KBM-7 (cell line): ENCODE measurements around the gene MACO1.
"Not testable (repeated sequence)": the region's sequence is repeated elsewhere in the genome, so short reads cannot be mapped to it uniquely, and the experiment has no call there.

ENCODE experiments used
- DNase-seq: peaks from one replicate; pipeline ENCODE4 v3.0.0-alpha.2; 2015
- in situ Hi-C: fragments of 300-500 bp; cut with MboI; formaldehyde crosslinking; loops from 2 replicates; pipeline ENCODE4 v1.14.3; 2020; ENCODE audit warnings: low sequenced_read_pairs, low pct_unique_long_range_greater_than_20kb, mixed read lengths

The MACO1 gene

DNA sequence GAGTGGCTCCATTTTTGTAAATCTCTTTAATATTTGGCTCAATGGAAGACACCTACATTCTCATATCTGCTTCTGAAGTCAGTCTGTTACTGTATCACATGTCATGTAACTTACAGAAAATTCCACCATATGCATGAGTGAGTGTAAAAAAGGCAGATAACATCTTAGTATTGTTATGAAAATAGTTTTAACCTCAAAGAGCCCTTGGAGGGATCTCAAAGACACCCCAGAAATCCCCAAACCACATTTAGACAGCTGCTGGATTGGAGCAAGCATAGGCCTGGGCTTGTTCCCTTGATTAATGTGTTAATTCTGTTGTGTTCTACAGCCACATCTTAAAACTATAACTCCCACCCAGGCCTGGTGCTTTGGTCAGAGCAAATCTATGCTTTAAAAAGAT lies 16.9 kb downstream of the MACO1 start:
- DNase-seq, result no peak
- in situ Hi-C loops, result no loop called here

- in situ Hi-C loops, result no loop called here
- DNase-seq, result no peak
Observed at GRCh38 chr1:25450891-25451290, 20.2 kb downstream of the MACO1 start.

GRCh38 chr1:25451908-25452307 lies 21.2 kb downstream of the MACO1 start:
- DNase-seq, result peak; percentile 35
- in situ Hi-C loops, result no loop called here

- no peak for DNase-seq
- in situ Hi-C loops, result no loop called here
Observed at GRCh38 chr1:25456502-25456901, 25.8 kb downstream of the MACO1 start.

- in situ Hi-C loops, result no loop called here
- peak; percentile 28 for DNase-seq
Observed at GRCh38 chr1:25458541-25459298, 28.0 kb downstream of the MACO1 start.

GRCh38 chr1:25460020-25460419 lies 29.3 kb downstream of the MACO1 start:
- DNase-seq, result no peak
- in situ Hi-C loops, result no loop called here

GRCh38 chr1:25460816-25461215 lies 30.1 kb downstream of the MACO1 start:
- DNase-seq, in situ Hi-C loops: not testable (repeated sequence)

- DNase-seq, result peak; percentile 57
- in situ Hi-C loops, result no loop called here
Observed at GRCh38 chr1:25461849-25462248, 31.2 kb downstream of the MACO1 start.

GRCh38 chr1:25462732-25463131 lies 32.0 kb downstream of the MACO1 start:
- DNase-seq, result no peak
- in situ Hi-C loops, result no loop called here

DNA sequence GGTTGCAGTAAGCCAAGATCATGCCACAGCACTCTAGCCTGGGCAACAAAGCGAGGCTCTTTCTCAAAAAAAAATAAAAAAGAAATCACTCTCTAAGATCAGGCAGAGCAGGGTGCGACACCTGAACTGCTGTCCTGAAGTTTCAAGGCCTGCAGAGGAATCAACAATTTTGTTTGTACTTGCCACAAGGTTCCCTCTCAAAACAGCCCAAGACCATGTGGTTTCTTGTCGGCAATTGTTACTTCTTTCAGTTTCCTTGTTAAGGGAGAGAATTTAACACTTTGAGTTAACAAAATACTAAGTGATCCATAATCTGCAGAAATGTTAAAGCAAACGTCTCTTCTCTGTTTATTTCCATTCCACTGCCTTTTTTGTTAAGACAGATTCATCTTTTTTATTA lies 36.5 kb downstream of the MACO1 start:
- in situ Hi-C loops, result no loop called here
- DNase-seq, result no peak

- DNase-seq, result no peak
- in situ Hi-C loops, result no loop called here
Observed at GRCh38 chr1:25467616-25468015, 36.9 kb downstream of the MACO1 start.

GRCh38 chr1:25468033-25468432 lies 37.3 kb downstream of the MACO1 start:
- no peak for DNase-seq
- in situ Hi-C loops, result no loop called here

DNA sequence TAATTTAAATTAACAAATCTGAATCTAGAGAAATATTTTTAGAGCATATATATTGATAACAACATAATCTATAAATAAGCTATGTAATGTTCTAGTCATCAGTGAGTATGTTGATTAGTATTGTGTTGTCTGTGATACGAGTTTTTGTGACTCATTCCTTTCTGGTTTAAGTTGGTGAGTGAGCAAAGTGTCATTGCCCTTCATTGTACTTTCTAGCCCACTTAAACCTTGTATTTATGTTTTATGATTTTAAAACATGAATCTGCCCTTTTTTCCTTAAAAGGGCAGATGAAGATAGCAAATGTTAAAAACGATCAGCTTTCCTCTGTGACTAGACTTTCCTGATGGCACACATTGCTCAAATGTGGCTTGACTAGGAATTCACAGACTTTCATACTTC lies 38.5 kb downstream of the MACO1 start:
- in situ Hi-C loops, result no loop called here
- DNase-seq, result no peak

DNA sequence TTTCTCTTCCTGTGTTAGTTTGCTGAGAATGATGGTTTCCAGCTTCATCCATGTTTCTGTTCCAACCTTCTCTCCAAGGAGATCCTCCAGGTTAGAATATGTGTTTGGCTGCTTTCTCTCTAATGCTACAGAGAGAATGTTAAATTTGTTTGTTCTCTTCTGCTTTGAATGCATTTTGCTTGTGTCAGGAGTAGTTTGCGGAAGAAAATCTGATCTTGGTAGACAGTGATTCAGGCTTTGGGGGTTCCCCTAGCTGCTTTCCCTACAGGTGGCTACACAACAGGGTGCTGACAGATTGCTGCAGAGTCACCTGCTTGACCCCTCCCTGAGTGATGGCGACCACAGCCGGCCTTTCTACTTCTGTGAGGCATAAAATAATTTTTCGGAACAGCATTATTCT lies 41.8 kb downstream of the MACO1 start:
- in situ Hi-C loops, result no loop called here
- DNase-seq, result no peak

GRCh38 chr1:25473653-25474225 lies 43.0 kb downstream of the MACO1 start:
- DNase-seq, result no peak
- in situ Hi-C loops, result no loop called here

DNA sequence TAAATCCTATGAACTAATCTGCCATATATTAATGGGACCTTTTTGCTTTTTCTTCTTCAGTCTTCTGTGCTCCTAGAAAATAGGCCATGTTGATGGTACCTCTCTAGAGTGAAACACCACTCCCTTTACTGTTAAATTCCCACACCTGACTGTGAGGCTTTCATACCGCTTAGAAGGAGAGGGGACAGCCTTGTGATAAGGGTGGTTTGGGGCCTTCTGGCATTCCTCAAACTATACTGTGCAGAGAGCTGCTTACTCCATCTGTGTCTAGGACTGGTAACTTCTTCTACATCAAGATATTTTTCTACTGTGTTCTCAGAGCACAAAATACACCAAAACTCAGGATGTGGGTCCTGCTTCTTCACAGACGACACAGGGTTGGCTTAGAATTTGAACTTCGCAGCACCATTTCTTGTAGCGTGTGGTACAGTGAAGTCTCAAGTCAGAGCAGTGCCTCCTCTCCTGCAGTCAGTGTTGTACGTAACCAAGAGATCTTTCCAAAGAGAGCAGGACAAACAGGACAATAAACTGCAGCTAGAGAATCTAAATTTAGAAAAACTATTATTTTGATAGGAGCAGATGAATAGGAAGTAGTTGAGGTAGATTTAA lies 43.8 kb downstream of the MACO1 start:
- in situ Hi-C loops, result no loop called here
- no peak for DNase-seq

GRCh38 chr1:25476186-25477097 lies 45.7 kb downstream of the MACO1 start:
- DNase-seq, result no peak
- in situ Hi-C loops, result no loop called here

DNA sequence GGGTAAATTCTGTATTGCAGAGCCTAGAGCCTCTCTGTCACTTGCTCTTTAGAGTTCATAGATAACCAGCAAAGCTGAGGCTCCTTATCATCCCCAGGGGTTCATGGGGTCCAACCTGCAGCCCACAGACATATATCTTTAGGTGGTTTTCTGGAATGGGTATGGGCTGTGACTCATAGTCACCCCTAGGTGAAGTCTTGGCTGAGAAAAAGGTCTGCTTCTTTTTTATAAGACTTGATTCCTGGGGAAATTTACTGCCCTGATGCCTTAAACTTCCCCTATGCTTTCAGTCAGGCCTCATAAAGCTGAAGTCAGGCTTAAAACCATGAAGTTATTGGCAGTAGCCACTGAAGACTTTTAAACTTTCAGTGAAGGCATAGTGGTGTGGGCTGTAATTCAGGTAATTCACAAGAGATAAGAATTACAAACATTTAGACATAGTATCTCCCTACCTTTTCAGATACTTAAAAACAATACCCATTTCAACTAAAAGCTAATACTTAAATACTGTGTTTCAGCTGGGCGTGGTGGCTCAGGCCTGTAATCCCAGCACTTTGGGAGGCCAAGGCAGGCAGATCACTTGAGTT lies 46.8 kb downstream of the MACO1 start:
- in situ Hi-C loops, result no loop called here
- no peak for DNase-seq

DNA sequence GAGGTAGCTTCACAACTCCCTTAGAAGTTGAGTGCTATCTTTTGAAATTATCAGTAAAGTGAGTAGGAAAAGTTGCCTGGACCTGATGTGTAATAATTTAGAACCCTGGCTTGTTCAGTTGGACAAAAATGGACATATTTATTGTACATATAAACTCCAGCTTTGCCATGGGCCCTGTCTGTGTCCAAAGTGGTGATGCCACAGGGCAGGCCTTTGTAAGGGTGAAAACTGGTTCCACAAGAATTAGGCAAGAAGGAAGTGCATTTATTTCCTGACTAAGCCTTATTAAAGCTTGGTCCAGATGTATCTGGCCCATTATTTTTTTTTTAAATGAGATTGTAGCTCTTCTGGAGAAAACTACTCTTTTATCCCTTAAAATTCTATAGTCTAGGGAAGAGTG lies 47.9 kb downstream of the MACO1 start:
- in situ Hi-C loops, result no loop called here
- DNase-seq, result no peak
